Activated CD8-positive, alpha-beta T cell treated with anti-CD3 and anti-CD28 coated beads, Interleukin-2, amount 10 ng/mL, durations not matched to agents 7 days and 5 days (primary cell): ENCODE results near the gene JPH2. TPM values are rescaled to one million over a fixed set of nuclear protein-coding genes. Genes with fewer than 3 reads are reported as not detected.

ENCODE experiments used
- ATAC-seq: fragments of 150-1000 bp; cut with Tn5 transposase; one replicate; pipeline ENCODE4 v1.10.0; 2021; ENCODE audit warnings: moderate library complexity
- CTCF ChIA-PET: fragments of 350-600 bp; sonication (Branson Sonifier 250); formaldehyde crosslinking; loops from one replicate; lab custom pipeline; 2021; ENCODE audit warnings: antibody characterized with exemption; lab: Charles Lee
- POLR2A ChIA-PET: fragments of 350-600 bp; sonication (Branson Sonifier 250); formaldehyde crosslinking; loops from one replicate; lab custom pipeline; 2021; ENCODE audit warnings: antibody characterized with exemption; lab: Charles Lee
- DNase-seq: peaks from one replicate; pipeline ENCODE4 v3.0.0-alpha.2; 2020
- H3K27ac Mint-ChIP-seq: one replicate; pipeline ENCODE4 v1.8.0; 2021; ENCODE audit warnings: mild to moderate bottlenecking, mixed read lengths
- H3K27me3 Mint-ChIP-seq: one replicate; pipeline ENCODE4 v1.8.0; 2021; ENCODE audit warnings: low read depth, mixed read lengths
- H3K36me3 Mint-ChIP-seq: one replicate; pipeline ENCODE4 v1.8.0; 2021; ENCODE audit warnings: low read depth, mixed read lengths
- H3K4me1 Mint-ChIP-seq: one replicate; pipeline ENCODE4 v1.8.0; 2021; ENCODE audit warnings: low read depth, mixed read lengths
- H3K4me3 Mint-ChIP-seq: one replicate; pipeline ENCODE4 v1.8.0; 2021; ENCODE audit warnings: mild to moderate bottlenecking, mixed read lengths
- H3K9me3 Mint-ChIP-seq: one replicate; pipeline ENCODE4 v1.8.0; 2022; ENCODE audit warnings: mixed read lengths; ENCODE audit not compliant: insufficient read depth
- total RNA-seq, 2 experiments: library from RNA; stranded (reverse); gene quantifications; one replicate each; pipeline ENCODE4 v1.2.3, GENCODE V29; 2021

JPH2 gene
- total RNA-seq, 2 experiments from 2014 or later: 0.10 TPM; not detected in 1

DNA sequence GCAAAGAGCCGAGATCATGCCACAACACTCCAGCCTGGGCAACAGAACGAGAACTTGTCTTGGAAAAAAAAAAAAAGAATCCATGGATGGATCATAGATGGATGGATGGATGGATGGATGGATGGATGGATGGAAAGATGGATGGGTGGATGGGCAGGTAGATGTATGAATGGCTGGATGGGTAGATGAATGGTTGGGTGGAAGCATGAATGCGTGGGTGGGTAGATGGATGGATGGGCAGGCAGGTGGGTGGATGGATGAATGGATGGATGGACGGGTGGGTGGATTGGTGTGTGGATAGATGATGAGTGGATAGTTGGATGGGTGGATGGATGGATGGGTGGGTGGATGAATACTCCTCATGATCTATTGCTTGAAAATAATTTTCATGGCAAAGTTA is 1.4 kb downstream of the JPH2 start:
- POLR2A ChIA-PET: no interaction called here
- no peaks in the 10 kb centered on the region for H3K36me3 Mint-ChIP-seq

GRCh38 chr20:44183282-44183681 is 3.7 kb downstream of the JPH2 start:
- Mint-ChIP-seq H3K9me3 (no peaks in the 10 kb centered on the region), H3K36me3 (no peaks in the 10 kb centered on the region), H3K4me3 (no peak overlapping the region), H3K4me1 (peaks cover 14% of the 10 kb centered on the region), H3K27me3 (peaks cover 39% of the 10 kb centered on the region), H3K27ac (no peak overlapping the region)
- CTCF ChIA-PET: no interaction called here
- DNase-seq (no peak), ATAC-seq (no peak)
- POLR2A ChIA-PET: no interaction called here

More for the DNA sequence above, 1.4 kb downstream of the JPH2 start:
- Mint-ChIP-seq H3K9me3 (no peaks in the 10 kb centered on the region), H3K27ac (no peak overlapping the region), H3K27me3 (peaks cover 46% of the 10 kb centered on the region), H3K4me3 (no peak overlapping the region), H3K4me1 (peaks cover 17% of the 10 kb centered on the region)
- CTCF ChIA-PET: interaction anchor here (0.9 to 2.4 kb wide), 3 partner anchors 10 to 125 kb away, joined by 4 to 9 read pairs (median 6); no protein-coding TSS in a partner anchor
- DNase-seq: no peak
- no peak for ATAC-seq

DNA sequence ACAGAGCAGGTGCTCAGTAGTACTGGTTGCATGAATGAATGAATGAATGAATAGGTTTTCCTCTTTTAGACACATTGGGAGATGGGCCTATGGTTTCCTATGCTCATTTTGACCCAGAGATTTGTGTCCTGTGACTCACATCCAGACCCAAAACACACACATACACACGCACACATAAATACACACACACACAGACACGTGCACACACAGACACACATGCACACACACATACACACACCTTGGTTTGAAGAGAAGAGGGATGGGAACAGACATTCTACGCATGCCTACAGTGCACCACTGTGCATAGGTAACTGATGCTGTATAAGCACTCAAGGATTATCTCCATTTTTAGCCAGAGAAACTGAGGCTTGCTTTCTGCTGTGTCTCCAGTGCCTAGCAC is 4.1 kb downstream of the JPH2 start:
- Mint-ChIP-seq H3K4me3 (no peak overlapping the region), H3K27ac (no peak overlapping the region), H3K4me1 (peaks cover 10% of the 10 kb centered on the region), H3K27me3 (peaks cover 36% of the 10 kb centered on the region), H3K36me3 (no peaks in the 10 kb centered on the region), H3K9me3 (no peaks in the 10 kb centered on the region)
- CTCF ChIA-PET: no interaction called here
- no peak for DNase-seq
- ATAC-seq: no peak
- POLR2A ChIA-PET: no interaction called here

DNA sequence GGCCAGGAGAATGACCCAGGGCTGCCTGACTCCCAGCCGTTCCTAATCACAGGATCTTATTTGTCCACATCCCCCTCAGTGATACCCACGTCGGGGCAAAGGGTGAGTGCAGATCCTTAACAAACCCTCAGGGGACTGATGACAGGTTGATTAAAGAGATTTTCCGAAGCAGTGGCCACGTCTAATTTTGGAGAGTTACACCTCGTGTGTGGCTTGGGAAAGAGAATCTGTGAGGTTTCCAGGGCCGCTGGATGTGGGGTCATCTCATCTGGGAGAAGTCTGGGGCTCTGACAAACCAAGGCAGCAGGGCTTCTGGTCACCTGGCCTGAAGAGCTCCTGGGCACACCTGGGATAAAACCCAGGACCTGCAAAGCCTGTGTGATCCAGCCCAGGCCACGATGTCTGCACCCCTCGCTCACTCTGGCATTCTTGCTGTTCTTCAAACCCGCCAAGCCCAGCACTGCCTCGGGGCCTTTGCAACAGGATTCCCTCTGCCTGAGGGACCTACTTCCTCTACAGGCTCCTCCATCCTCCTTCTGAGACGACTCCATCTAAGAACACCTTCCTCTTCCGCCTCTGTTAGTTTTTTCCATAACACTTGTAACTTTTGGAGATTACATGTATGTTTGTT is 4.7 kb downstream of the JPH2 start:
- ATAC-seq: no peak
- no peak for DNase-seq
- ChIA-PET POLR2A (no interaction called here), CTCF (no interaction called here)
- Mint-ChIP-seq H3K4me1 (peaks cover 4% of the 10 kb centered on the region), H3K9me3 (no peaks in the 10 kb centered on the region), H3K4me3 (no peak overlapping the region), H3K27ac (no peak overlapping the region), H3K27me3 (peaks cover 33% of the 10 kb centered on the region), H3K36me3 (no peaks in the 10 kb centered on the region)

GRCh38 chr20:44181611-44182010 is 5.4 kb downstream of the JPH2 start:
- ATAC-seq (no peak), DNase-seq (no peak)
- no peaks in the 10 kb centered on the region for H3K36me3 Mint-ChIP-seq
- CTCF ChIA-PET: interaction anchor here (3.4 kb wide), 1 partner anchor 8 kb away, joined by 21 read pairs; no protein-coding TSS in a partner anchor
- H3K4me3 Mint-ChIP-seq: no peak overlapping the region
- POLR2A ChIA-PET: no interaction called here
- peaks cover 30% of the 10 kb centered on the region for H3K27me3 Mint-ChIP-seq
- H3K9me3 Mint-ChIP-seq: no peaks in the 10 kb centered on the region
- no peak overlapping the region for H3K27ac Mint-ChIP-seq
- H3K4me1 Mint-ChIP-seq: no peaks in the 10 kb centered on the region

DNA sequence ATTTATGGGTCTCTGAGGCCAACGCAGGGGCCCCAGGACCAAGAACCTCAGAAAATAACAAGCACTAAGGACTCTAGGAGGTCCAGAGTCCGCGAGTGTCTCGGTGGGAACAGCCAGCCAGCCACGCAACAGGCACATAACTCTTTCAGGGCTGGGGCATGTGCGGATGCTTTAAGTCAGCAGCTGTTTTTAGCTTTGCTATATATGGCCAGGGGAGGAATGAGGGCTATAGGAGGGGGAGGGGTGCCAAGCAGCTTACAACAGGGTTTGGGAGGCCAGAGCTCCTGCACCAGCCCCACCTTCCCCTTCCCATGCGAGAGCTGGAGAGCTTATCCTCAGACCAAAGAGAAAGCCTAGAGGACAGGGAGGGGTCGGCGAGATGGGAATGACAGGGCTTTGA is 6.2 kb downstream of the JPH2 start:
- POLR2A ChIA-PET: no interaction called here
- CTCF ChIA-PET: interaction anchor here (0.7 to 3.4 kb wide), 3 partner anchors 9 to 64 kb away, joined by 3 to 21 read pairs (median 8); no protein-coding TSS in a partner anchor
- no peak for DNase-seq
- Mint-ChIP-seq H3K36me3 (no peaks in the 10 kb centered on the region), H3K4me3 (no peak overlapping the region), H3K9me3 (no peaks in the 10 kb centered on the region), H3K27ac (no peak overlapping the region), H3K27me3 (peaks cover 23% of the 10 kb centered on the region), H3K4me1 (no peaks in the 10 kb centered on the region)
- ATAC-seq: no peak

DNA sequence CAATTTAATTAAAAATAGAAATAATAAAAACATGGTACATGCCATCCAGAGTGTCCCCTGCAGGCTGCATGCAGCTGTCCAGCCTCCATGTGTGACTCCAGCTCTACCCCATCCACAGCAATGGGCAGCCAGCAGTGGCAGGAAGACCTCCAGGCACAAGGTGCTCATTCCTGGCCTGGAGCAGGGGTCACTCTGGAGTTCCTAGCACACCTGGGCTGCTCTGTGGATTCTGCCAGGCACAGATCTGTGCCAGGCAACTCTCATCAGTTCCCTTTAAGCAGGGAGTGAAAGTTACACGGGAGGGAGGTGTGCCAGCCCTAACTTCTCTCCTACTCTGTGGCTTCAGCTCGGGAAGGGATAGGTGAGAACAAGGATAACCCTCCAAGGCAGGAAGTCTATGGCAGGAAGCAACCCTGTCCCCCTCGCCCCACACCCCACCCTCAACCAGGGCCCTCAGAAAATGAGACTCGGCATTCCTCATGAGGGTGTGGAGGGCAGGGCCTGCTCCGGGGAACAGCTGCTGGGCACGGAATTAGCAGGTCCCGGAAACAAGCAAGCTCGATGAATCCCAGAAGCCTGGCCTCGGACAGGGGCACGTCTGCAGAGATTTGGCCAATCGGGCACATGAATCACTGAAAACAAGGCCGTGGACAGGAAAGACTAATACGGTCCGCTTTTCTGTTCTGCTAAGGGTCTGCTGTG is 10.0 kb downstream of the JPH2 start:
- ATAC-seq (no peak), DNase-seq (no peak)
- no peaks in the 10 kb centered on the region for H3K4me1 Mint-ChIP-seq
- no peaks in the 10 kb centered on the region for H3K36me3 Mint-ChIP-seq
- peaks cover 17% of the 10 kb centered on the region for H3K27me3 Mint-ChIP-seq
- CTCF ChIA-PET: interaction anchor here (0.8 kb wide), 1 partner anchor 13 kb away, joined by 5 read pairs; no protein-coding TSS in a partner anchor
- no peaks in the 10 kb centered on the region for H3K9me3 Mint-ChIP-seq
- POLR2A ChIA-PET: no interaction called here
- H3K4me3 Mint-ChIP-seq: no peak overlapping the region
- H3K27ac Mint-ChIP-seq: no peak overlapping the region

GRCh38 chr20:44174996-44175765 is 11.8 kb downstream of the JPH2 start:
- H3K27me3 Mint-ChIP-seq: peaks cover 26% of the 10 kb centered on the region
- no peak overlapping the region for H3K27ac Mint-ChIP-seq
- H3K4me3 Mint-ChIP-seq: no peak overlapping the region
- H3K36me3 Mint-ChIP-seq: no peaks in the 10 kb centered on the region
- no peaks in the 10 kb centered on the region for H3K9me3 Mint-ChIP-seq
- DNase-seq (no peak), ATAC-seq (no peak)
- no peaks in the 10 kb centered on the region for H3K4me1 Mint-ChIP-seq
- ChIA-PET POLR2A (no interaction called here), CTCF (no interaction called here)

DNA sequence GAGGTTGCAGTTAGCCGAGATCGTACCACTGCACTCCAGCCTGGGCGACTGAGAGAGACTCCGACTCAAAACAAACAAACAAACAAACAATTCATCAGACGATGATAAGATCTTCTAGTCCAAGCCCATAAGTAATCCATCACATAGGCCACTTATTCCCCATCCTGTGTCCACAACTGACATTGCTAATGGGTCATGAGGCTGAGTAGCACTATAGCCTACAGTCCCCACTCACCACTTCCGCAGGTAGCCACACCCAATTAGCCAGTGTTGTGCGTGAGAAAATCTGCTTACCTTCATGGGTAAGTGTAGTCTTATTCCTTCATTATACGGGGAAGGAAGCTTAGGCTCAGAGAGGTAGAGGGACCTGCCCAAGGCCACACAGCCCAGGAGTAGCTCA is 13.1 kb downstream of the JPH2 start:
- no peak overlapping the region for H3K4me3 Mint-ChIP-seq
- no peaks in the 10 kb centered on the region for H3K4me1 Mint-ChIP-seq
- ChIA-PET POLR2A (no interaction called here), CTCF (no interaction called here)
- no peaks in the 10 kb centered on the region for H3K9me3 Mint-ChIP-seq
- H3K36me3 Mint-ChIP-seq: no peaks in the 10 kb centered on the region
- peaks cover 31% of the 10 kb centered on the region for H3K27me3 Mint-ChIP-seq
- H3K27ac Mint-ChIP-seq: no peak overlapping the region
- no peak for DNase-seq
- ATAC-seq: no peak

DNA sequence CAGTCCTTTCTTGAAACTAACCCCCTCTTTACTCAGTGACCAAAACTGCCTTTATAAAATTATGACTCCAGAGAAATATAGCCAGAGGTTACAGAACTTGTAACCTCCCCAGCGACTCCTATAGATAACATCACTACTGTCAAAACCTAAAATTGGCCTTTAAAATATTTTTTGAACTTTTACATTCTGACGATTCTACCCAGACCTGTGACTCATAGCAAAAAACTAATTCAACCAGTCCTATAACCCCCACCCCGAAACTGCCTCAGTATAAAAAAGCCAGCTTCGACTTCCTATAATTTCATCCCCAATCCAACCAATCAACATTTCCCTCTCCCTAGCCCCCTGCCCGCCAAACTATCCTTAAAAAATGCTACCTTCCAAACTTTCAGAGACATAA is 13.9 kb downstream of the JPH2 start:
- no peak for DNase-seq
- Mint-ChIP-seq H3K27me3 (peaks cover 34% of the 10 kb centered on the region), H3K4me1 (no peaks in the 10 kb centered on the region), H3K4me3 (no peak overlapping the region), H3K27ac (no peak overlapping the region), H3K9me3 (no peaks in the 10 kb centered on the region), H3K36me3 (no peaks in the 10 kb centered on the region)
- CTCF ChIA-PET: interaction anchor here (1.9 kb wide), 1 partner anchor 17 kb away, joined by 9 read pairs; no protein-coding TSS in a partner anchor
- no peak for ATAC-seq
- POLR2A ChIA-PET: no interaction called here

DNA sequence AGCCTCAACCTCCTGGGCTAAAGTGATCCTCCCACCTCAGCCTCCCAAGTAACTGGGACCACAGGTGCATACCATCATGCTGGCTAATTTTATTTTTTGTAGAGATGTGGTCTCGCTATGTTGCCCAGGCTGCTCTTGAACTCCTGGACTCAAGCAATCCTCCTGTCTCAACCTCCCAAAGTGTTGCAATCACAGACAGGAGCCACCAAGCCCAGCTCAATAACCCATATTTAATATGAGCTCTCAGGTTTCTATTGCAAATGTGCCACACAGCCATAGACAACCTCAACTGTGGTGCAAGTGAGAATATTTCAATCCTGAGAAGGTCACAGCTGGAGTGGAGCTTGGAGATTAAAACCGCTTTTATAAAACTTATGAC is 14.4 kb downstream of the JPH2 start:
- DNase-seq: no peak
- ChIA-PET CTCF (interaction anchor here (1.0 to 1.9 kb wide), 2 partner anchors 17 to 139 kb away, joined by 3 to 9 read pairs; partner anchors contain the start of gene FITM2), POLR2A (no interaction called here)
- H3K36me3 Mint-ChIP-seq: no peaks in the 10 kb centered on the region
- ATAC-seq: no peak
- H3K27me3 Mint-ChIP-seq: peaks cover 33% of the 10 kb centered on the region
- H3K27ac Mint-ChIP-seq: no peak overlapping the region
- H3K4me3 Mint-ChIP-seq: no peak overlapping the region
- no peaks in the 10 kb centered on the region for H3K9me3 Mint-ChIP-seq
- H3K4me1 Mint-ChIP-seq: no peaks in the 10 kb centered on the region
